Progenitor cell of endocrine pancreas (in vitro differentiated cells): ENCODE data around the gene PAX5. TPM values are rescaled to one million over a fixed set of nuclear protein-coding genes. Genes with fewer than 3 reads are reported as not detected.

Source experiments
- DNase-seq: peaks from one replicate; pipeline ENCODE4 v3.0.0; 2021; ENCODE audit warnings: low spot score; ENCODE audit not compliant: unreplicated experiment
- H3K27ac Mint-ChIP-seq: 2 replicates; pipeline ENCODE4 v1.8.0; 2021; ENCODE audit warnings: mild to moderate bottlenecking, moderate library complexity, mixed read lengths
- H3K27me3 Mint-ChIP-seq: 2 replicates; pipeline ENCODE4 v1.8.0; 2021; ENCODE audit warnings: mixed read lengths
- H3K36me3 Mint-ChIP-seq: 2 replicates; pipeline ENCODE4 v1.8.0; 2022; ENCODE audit warnings: mixed read lengths; ENCODE audit not compliant: insufficient read depth
- H3K4me1 Mint-ChIP-seq: 2 replicates; pipeline ENCODE4 v1.8.0; 2021; ENCODE audit warnings: low read depth, mixed read lengths
- H3K4me3 Mint-ChIP-seq: 2 replicates; pipeline ENCODE4 v1.8.0; 2021; ENCODE audit warnings: low read depth, mild to moderate bottlenecking, moderate library complexity, mixed read lengths
- H3K9me3 Mint-ChIP-seq: 2 replicates; pipeline ENCODE4 v1.8.0; 2021; ENCODE audit warnings: low read depth, mixed read lengths
- total RNA-seq: library from RNA; stranded (reverse); gene quantifications from 2 replicates; pipeline ENCODE4 v1.2.1, GENCODE V29; 2021
- TF ChIP-seq, protein P1 (sequence below): fragments of 200-600 bp; sonication (generic); IDR thresholded peaks from one replicate; pipeline ENCODE4 v1.5.0; 2021; ENCODE audit warnings: antibody characterized with exemption, mild to moderate bottlenecking; ENCODE audit not compliant: unreplicated experiment

Gene PAX5
- total RNA-seq, 1 donor from 2014 or later = not detected

DNA sequence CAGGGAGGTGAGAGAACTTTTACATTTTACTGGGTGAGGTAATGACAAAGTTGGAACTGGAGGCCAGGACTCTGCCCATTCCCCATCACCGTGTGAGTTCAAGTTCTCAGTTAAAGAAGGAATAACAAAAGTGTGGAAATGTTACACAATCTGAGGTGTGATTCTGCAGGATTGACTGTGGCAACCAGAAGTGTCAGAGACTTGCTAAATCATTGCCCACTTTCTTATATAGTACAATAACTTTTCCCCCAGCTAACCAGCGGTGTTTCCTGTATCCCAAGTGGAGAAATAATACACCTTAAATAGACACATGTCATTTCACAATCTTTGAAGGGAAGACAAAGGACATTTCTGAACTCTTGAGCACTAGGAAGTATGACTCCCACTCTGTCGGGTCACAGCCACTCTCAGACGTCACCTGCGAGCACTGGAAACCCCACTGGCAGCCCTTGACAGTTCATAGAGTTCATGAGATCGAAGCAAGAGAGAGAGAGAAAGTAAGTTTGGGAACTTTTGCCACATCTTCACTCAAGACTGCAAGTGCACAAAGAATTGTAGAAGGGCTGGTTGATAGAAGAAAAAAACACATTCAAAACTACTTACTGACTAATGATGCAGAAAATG, 28.4 kb downstream of the PAX5 start:
- H3K36me3 Mint-ChIP-seq = no peaks in the 10 kb centered on the region
- H3K27ac Mint-ChIP-seq = no peak overlapping the region
- no peak for DNase-seq
- peaks cover 1% of the 10 kb centered on the region for H3K4me1 Mint-ChIP-seq
- TF ChIP-seq, protein P1, sequence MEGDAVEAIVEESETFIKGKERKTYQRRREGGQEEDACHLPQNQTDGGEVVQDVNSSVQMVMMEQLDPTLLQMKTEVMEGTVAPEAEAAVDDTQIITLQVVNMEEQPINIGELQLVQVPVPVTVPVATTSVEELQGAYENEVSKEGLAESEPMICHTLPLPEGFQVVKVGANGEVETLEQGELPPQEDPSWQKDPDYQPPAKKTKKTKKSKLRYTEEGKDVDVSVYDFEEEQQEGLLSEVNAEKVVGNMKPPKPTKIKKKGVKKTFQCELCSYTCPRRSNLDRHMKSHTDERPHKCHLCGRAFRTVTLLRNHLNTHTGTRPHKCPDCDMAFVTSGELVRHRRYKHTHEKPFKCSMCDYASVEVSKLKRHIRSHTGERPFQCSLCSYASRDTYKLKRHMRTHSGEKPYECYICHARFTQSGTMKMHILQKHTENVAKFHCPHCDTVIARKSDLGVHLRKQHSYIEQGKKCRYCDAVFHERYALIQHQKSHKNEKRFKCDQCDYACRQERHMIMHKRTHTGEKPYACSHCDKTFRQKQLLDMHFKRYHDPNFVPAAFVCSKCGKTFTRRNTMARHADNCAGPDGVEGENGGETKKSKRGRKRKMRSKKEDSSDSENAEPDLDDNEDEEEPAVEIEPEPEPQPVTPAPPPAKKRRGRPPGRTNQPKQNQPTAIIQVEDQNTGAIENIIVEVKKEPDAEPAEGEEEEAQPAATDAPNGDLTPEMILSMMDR = no peak
- H3K4me3 Mint-ChIP-seq = no peak overlapping the region
- no peaks in the 10 kb centered on the region for H3K9me3 Mint-ChIP-seq
- H3K27me3 Mint-ChIP-seq = peaks cover 94% of the 10 kb centered on the region

DNA sequence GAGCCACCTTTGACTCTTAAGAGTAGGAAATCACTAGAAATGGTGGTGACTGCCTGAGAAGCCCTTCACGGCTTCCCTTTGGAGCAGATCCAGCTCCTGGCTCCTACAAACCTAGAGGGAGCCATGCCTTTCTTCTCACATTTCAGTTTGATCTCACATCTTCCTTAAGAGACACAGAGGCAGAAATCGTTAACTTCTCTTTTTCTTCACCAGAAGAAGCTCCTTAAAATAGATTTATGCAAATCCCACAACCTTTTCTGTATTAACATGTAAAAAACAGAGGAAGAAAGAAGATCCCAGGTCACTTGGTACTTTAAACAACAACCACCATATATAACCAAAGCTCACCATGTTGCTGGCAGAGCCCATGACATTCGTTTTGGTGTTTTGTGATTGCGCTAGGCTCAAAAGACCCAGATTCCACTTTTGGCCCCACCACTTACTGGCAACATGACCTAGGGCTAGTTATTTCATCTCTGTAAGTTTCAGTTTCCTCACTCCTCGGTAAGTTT, 29.6 kb downstream of the PAX5 start:
- H3K27ac Mint-ChIP-seq = no peak overlapping the region
- H3K4me3 Mint-ChIP-seq = no peak overlapping the region
- no peaks in the 10 kb centered on the region for H3K9me3 Mint-ChIP-seq
- TF ChIP-seq, protein P1 = no peak
- peaks cover 95% of the 10 kb centered on the region for H3K27me3 Mint-ChIP-seq
- H3K4me1 Mint-ChIP-seq = peaks cover 1% of the 10 kb centered on the region
- DNase-seq = no peak
- no peaks in the 10 kb centered on the region for H3K36me3 Mint-ChIP-seq

DNA sequence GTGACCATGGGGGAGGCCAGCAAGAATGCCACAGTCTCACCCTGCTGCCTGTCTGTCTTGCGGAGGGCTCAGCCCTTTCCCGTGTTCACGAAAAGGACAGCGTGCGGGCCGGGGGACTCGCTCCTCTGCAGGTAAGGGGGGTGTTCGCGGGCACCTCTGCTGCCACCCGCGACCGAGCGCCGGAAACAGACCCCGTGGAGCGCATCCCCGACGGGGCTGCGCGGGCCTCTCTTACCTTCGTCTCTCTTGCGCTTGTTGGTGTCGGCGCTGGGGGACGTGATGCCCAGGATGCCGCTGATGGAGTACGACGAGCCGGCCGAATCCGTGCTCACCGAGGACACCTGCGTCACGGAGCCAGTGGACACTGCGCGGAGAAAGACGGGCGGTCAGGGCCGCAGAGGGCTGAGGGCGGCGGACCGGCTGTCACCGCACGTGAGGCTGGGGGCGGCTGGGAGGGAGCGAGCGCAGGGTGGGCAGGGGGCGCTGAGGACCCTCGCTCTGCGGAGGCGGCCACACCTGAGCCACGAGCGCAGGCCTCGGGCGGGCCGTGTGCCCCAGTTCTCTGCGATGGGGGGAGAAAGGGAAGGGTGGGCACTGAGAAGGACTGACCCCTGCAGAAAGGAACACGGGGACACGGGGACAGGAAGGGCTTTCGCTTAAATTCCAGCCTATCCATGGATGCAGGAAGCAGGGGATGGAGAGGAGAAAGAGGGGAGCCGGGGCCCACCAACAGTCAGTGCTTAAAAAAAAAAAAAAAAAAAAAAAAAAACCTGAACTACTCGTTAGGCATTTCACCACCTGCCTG, 31.5 kb downstream of the PAX5 start:
- Mint-ChIP-seq H3K27me3 (peaks cover 96% of the 10 kb centered on the region), H3K9me3 (no peaks in the 10 kb centered on the region), H3K36me3 (no peaks in the 10 kb centered on the region), H3K4me1 (peaks cover 1% of the 10 kb centered on the region), H3K4me3 (no peak overlapping the region), H3K27ac (no peak overlapping the region)
- TF ChIP-seq, protein P1 = no peak
- no peak for DNase-seq

DNA sequence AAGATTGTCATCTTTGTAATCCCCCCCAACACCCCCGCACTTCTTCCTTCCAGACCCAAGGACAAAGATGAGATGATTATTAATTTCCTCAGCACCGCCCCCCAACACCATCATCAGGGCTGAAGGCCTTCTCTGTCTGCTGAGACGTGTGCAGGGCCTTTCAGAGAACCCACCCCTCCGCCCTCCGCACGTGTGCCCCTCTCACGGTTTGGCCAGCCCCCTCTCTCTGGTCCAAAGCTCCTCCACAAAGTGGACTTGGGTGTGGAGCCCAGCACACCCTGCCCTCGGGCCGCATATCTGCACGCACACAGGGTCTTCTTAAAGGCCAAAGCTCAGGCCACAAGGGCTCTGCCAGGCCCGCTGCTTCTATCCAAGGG, 32.0 kb downstream of the PAX5 start:
- Mint-ChIP-seq H3K4me1 (peaks cover 1% of the 10 kb centered on the region), H3K9me3 (no peaks in the 10 kb centered on the region), H3K4me3 (no peak overlapping the region), H3K27me3 (peaks cover 96% of the 10 kb centered on the region), H3K27ac (no peak overlapping the region), H3K36me3 (no peaks in the 10 kb centered on the region)
- no peak for DNase-seq
- TF ChIP-seq, protein P1 = no peak

DNA sequence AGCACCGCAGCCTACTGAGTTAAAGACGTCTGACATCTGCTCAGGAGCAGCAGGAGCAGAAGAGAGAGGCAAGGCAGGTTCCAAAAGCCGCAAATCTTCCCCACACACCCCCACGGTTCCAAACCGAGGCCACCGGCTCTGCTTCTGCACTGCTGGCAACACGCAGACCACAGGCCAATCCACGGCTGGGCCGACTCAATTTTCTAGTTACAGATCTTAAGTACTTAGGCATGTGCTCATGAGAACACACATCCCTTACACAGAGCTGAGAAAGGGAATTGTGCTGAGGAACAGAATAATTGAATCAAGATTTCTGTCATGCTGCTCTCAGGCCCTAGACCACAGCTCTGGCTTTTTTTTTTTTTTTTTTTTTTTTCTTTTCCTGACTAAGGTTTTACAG, 32.6 kb downstream of the PAX5 start:
- TF ChIP-seq, protein P1 = no peak
- no peak overlapping the region for H3K27ac Mint-ChIP-seq
- H3K9me3 Mint-ChIP-seq = no peaks in the 10 kb centered on the region
- H3K27me3 Mint-ChIP-seq = peaks cover 96% of the 10 kb centered on the region
- no peak for DNase-seq
- H3K4me1 Mint-ChIP-seq = peaks cover 1% of the 10 kb centered on the region
- no peaks in the 10 kb centered on the region for H3K36me3 Mint-ChIP-seq
- H3K4me3 Mint-ChIP-seq = no peak overlapping the region
